Effector CD8-positive, alpha-beta T cell (primary cell): ENCODE data around the gene MRPS18A.
"Not testable (repeated sequence)": the region's sequence is repeated elsewhere in the genome, so short reads cannot be mapped to it uniquely, and the experiment has no call there.

Source experiments
- DNase-seq: peaks from one replicate; lab custom pipeline; 2025; lab: John Stamatoyannopoulos, UW

The MRPS18A gene

DNA sequence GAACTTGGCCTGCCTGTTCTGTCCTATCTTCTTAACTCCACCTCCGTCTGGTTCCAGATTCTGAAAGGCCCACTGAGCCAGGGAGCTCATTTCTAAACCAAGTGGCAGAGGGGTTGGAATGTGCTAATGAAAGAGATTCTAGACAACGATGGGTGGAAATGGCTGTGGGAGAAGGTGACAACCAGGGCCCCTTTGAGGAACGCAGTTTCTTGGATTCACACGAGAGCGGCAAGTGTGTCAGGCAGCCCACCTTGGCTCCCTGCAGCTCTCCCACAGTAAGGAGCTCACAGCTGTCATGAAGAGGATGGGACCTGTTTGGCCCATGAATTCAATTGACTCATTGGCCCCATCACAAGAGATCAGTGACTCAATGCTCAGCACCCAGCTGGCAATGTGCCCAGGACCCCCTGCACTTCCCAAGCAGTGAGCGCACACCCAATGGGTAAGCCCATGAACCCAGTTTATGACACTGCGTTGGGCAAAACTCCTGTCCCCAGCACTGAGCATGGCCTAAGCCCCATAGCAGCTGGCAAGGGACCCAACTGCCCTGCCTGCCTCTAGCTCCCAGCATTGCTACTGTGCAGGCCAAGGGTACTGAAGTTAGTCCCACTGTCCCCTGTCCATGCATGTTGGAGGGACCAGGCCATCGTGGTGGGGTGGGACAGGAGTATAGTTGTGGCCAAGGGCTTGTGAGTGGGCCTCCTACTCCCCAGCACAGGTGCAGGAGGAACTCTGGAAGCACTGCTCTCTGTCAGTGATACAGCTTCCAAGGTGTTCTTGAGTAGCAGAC, 16.4 kb downstream of the MRPS18A start:
- no peak for DNase-seq

DNA sequence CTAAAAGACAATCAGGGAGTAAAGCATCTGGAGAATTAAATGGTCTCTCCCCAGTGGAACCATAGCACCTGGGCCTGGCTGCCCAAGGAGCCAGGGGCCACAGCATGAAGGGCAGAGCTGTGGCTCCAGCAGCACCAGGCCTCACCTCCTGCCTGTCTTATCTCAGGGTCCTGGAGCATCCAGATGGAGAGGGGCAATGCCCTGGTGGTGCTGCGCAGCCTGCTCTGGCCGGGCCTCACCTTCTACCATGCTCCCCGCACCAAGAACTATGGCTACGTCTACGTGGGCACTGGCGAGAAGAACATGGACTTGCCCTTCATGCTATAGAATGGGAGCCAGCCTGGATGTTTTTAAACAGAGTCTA, 17.0 kb downstream of the MRPS18A start:
- no peak for DNase-seq

DNA sequence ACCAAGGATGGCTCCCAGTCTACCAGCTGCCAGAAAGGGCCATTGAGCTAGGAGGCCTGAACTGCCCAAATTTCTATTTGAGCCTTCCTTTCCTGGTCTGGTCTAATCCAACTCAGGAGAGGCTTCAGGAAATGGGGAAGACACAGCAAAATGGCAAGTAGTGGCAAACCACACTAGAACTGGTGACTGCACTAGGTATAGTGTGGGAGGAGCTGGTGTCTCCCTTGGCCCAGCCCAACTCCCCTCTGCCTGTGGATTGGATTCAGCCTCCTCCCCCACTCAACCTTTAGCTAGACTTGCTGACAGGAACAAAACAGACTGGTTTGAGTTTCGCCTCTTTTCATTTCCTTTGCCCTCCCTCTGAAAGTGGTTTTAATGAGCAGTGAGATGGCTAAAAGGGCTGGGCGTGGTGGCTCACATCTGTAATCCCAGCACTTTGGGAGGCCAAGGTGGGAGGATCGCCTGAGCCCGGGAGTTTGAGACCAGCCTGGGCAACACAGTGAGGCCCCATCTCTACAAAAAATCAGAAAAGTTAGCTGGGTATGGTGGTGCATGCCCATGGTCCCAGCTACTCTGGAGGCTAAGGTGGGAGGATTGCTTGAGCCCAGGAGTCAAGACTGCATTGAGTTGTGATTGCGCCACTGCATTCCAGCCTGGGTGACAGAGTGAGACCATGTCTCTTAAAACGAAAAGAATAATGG, 17.5 kb downstream of the MRPS18A start:
- no peak for DNase-seq

DNA sequence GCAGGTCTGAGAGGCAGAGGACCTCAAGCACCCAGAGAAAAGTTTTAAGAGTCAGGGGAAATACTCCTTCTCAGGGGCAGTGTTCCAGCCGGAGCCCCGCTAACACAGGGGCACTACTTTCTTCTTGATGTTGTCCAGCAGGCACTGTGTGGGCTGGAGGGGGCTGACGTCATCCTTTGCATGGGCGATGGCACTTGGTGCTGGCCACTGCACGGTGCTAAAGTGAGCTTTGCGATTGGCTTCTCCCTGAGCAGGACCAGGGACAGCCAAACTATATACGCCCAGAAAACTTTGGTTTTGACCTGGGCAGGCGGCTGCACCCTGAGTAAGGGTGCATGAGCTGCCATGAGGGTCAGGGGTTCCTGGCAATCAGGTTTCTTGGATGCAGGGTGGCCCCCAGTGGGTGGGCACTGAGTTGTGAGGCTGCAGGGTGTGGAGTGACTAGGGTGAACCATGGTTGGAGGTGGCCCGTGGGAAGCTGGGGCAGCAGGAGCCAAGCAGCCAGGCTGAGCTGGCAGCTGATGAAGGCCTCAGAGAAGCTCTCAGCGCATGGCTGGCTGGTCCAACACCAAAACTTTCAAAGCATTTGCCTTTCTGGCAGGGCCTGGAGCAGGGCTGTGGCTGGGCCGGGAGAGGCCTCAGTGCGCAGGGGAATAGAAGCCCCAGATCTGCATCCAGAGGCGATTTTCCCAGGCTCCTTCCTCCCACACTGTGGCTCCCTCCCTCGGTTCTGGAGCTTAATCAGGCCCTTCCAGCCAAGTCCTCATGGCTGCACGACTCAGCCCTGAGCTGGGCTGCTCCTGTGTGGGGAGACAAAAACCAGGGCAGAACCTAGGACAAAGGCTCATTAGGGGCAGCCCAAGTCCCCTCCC, 18.3 kb downstream of the MRPS18A start:
- no peak for DNase-seq

DNA sequence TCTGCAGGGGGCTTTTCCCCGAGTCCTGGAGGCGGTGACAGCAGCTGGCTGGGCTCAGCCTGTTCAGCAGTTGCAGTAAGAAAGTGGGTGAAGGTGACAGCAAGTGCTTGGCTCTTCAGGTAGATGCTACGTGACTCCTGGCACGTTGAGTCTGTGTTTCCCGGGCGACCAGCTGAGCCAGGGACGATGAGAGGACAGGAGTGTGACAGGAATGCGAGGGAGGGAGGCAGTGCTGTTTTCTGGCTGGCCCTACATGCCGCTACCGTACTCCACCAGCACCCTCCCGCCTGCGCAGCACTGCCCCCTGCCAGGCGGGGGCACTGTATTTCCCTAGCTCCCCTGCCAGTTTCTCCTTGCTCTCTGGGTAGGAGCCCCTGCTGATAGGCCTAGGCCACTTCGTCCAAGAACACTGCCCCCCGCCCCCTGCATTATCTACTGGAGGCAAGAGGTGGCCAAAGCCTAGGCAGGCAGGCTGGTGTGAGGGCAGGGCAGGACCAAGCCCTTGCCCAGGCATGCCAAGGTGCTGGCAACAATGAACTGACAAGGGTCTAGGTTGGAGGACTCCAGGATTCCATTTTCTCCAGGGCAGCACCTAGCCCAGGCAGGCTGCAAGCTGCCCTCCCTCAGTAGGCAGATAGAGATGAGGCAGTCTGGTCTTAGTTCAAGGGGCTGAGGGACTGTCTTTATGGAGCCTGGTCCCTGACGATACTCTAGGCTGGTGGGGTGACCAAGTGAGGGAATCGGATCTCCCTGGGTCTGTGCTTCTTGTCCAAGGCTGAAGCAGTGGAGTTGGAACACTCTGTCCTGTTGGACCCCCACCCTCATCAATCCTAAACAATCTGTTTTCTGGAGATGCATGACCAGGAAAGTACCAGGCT, 19.2 kb downstream of the MRPS18A start:
- no peak for DNase-seq

DNA sequence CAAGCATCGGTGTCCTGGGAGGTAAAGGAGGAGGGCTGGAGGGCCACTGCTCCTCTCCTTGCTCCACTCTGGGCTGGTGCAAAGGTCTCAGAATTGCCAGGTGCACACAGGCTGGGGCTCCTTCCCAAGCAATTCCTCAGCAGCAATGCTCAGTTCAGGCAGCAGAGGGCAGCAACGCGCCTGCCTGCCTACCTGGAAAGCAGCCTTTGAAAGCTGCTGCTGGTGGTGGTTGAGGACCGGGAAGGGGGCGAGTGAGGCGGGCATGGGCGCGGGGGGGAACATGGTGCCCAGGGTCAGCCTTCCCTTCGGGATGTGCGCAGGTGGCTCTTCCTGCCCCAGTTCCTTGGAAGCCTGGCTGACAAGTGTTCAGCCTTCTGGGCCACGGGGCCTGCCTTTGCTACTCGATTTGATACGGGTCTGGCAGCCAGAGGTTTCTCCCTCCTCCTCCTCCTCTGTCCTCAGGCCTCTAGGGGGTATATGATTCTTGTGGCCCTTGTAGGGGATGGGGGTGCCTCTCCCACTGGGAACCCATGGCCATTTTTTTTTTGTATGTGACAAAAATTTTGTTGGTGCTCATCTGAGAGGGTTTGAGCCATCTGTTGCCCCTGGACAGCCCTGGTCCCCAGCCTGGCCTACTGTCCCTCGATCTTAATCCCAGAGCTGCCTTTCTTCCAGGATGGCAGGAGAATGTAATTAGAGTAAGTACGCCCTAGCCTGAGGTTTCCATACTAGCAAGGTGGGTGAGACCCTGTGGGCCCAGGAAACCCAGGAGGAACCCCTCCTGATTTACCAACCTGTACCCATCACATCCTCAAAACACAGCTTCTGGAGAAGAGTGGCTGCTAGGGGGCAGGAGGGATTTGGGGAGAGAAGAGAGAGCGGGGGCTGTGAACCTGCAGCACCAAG, 20.1 kb downstream of the MRPS18A start:
- DNase-seq, result peak; percentile 70

DNA sequence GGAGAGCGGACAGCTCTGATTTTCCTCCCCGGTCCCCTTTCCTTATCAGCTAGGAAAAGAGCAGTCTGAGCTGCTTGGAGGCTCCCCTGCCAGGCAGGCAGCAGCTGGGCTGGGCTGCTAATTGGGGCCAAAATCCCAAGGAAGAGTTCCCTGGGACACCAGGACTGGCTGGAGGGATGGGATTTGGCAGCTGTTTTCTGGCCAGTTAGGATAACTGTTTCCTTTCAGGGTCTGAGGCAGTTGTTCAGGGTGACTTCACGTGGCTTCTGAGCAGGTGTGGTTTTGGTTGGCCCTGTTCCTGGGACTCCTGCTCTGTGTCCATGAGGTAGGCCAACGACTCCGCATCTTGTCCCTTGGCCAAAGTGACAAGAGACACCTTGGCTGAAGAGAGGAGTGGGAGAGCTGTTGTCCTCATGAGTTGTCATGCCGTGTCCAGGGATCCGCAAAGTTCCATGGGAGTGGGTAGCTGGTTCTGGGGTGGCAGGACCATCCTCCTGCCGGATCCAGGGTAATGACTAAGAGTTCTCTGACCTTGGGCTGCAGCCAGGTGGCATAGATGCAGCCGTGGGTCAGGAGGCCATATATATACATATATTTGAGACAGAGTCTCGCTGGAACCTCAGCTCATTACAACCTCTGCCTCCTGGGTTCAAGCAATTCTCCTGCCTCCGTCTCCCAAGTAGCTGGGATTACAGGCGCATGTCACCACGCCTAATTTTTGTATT, 21.2 kb downstream of the MRPS18A start:
- DNase-seq, result no peak

DNA sequence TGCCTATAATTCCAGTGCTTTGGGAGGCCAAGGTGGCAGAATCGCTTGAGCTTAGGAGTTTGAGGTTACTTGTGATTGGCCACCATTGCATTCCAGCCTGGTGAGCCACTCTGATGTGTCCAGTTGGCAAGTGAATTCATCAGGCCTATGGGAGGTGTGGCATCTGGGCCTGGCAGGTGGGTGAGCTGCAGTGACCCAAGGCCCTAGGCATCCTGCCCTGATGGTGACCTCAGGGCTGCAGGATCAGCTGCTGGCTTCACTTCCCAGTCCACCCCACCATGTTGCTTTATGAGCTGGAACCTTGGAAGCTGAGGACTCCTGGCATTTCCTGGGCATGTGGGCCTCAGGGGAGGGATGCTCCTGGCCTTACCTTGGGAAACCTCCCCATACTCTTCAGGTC, 22.2 kb downstream of the MRPS18A start:
- DNase-seq, result no peak

DNA sequence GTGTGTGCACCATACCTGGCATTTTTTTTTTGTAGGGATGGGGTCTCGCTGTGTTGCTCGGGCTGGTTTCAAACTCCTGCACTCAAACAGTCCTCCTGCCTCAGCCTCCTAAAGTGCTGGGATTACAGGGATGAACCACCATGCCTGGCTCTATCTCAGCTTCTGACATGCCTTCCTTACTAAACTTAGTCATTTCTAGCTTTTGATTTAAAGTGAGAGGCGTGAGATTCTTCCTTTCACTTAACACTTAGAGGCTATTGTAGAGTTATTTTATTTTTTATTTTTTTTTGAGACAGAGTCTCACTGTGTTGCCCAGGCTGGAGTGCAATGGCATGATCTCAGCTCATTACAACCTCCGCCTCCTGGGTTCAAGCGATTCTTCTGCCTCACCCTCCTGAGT, 24.6 kb downstream of the MRPS18A start:
- not testable (repeated sequence) for DNase-seq

DNA sequence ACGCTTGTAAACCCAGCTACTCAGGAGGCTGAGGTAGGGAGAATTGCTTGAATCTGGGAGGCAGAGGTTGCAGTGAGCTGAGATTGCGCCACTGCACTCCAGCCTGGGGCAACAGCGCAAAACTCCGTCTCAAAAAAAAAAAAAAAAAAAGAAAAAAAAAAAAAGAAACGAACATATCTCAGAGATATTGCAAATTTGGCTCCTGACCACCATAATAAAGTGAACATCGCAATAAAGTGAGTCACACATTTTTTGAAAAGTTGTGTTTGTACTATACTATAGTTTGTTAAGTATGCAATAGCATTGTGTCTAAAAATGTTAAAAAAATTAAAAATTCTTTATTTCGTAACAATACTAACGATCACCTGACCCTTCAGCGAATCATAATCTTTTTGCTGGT, 29.4 kb downstream of the MRPS18A start:
- no peak for DNase-seq

DNA sequence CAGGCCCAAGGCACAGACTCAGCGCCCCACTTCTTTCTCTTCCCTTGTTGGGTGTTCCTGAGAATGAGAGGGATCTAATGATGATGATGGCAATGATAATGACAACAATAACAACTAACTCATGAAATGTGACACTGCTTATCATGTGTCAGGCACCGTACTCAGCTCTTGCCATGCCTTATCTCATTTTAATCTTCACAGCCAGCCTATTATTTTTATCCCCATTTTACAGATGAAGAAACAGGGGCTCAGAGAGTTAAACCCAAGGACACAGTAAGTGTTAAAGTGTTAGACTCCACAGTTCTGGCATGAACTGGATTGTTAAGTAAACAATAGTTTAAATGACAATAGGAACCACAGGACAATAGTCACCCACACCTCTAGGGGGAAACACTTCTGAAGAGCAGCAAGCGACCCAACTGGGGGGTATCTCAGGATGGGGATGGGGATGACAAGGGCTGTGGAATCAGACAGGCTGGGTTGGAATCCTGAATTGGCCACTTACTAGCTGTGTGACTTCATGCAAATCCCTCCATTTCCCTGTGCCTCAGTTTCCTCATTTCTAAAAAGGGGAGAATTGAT, 30.3 kb downstream of the MRPS18A start:
- DNase-seq, result no peak

DNA sequence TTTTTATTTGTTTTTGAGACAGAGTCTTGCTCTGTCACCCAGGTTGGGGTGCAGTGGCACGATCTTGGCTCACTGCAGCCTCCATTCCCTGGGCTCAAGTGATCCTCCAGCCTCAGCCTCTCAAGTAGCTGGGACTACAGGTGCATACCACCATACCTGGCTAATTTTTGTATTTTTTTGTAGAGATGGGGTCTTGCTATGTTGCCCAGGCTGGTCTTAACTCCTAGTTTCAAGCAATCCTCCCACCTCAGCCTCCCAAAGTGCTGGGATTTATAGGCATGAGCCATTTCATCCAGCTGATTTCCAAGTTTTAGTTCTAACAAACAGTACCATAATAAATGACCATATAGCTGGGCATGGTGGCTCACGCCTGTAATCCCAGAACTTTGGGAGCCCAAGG, 34.8 kb downstream of the MRPS18A start:
- not testable (repeated sequence) for DNase-seq

DNA sequence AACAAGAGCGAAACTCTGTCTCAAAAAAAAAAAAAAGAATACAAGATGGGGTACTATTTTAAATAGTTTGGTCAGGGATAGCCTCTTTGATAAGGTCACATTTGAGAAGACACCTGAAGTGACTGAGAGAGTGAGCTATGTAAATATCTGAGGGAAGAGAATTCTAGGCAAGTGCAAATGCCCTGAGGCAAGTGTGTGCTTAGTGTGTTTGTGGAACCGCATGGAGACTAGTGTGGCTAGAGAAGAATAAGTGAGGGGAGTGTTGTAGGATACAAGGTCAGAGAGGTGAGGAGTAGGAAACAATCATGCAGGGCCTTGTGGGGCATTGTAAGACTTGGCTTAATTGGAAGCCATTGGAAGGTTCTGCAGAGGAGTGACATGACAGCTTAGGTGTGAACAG, 39.3 kb downstream of the MRPS18A start:
- no peak for DNase-seq

DNA sequence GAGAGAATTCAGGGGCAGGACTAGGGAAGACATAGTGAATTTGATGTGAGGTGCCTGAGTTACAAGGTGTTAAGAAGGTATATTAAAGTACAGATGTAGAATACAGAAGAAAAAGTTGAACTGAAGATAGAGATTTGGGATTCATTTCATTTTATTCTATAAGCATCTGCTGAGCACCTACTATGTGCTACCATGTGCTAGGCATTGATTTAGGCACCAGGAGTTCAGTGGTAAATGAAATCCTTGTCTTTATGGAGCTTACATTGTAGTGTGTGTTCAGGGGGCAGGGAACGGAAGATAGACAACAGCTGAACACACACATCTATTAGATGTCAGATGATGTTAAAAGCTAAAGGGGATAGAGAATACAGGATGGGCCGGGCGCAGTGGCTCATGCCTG, 40.0 kb downstream of the MRPS18A start:
- no peak for DNase-seq

DNA sequence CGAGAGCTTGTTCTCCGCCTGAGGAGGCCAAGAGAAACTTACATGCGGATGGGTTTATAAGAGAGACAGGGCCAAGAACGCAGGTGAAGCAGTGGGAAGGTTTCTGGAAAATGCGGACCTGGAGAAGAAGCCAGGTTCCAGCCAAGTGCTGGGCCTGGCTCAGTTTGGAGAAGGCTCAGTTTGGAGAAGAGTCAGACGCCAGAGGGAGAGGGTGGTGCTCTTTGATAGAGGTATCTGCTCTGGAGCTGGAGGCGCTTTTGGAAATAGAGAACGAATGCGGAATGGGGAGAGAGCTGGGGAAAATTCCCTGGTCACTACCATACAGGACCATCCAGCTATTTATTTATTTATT, 42.0 kb downstream of the MRPS18A start:
- no peak for DNase-seq

DNA sequence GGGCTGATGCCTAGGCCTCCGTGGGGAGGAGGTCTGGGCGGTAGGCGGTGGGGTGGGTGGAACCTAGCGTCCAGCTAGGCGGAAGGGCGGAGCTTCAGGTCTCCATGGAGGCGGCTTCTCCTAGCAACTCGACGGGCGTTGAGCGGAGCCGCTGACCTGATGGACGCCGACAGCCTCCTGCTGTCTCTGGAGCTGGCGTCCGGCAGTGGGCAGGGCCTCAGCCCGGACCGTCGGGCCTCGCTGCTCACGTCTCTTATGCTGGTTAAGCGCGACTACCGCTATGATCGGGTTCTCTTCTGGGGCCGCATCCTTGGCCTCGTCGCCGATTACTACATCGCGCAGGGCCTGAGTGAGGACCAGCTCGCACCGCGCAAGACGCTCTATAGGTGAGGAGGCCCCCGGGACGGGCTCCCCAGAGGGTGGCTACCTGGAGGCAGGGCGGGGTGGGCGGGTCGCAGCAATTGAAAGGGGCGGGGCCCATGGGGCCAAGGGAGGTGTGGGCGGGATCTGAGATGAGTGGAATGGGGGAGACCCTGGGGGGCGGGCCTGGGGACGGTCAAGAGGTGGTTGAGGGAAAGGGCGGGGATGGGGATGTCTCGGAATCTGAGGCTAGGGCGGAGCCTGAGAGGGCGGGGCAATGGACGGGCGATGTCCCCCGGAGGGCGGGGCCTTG, 42.5 kb downstream of the MRPS18A start, which contains the start of gene RSPH9:
TSS of gene RSPH9 (plus strand) at position 97 of the 673 bp plus-strand sequence. CDS start at position 160, 63 bp downstream.
- DNase-seq, result peak; percentile 64

DNA sequence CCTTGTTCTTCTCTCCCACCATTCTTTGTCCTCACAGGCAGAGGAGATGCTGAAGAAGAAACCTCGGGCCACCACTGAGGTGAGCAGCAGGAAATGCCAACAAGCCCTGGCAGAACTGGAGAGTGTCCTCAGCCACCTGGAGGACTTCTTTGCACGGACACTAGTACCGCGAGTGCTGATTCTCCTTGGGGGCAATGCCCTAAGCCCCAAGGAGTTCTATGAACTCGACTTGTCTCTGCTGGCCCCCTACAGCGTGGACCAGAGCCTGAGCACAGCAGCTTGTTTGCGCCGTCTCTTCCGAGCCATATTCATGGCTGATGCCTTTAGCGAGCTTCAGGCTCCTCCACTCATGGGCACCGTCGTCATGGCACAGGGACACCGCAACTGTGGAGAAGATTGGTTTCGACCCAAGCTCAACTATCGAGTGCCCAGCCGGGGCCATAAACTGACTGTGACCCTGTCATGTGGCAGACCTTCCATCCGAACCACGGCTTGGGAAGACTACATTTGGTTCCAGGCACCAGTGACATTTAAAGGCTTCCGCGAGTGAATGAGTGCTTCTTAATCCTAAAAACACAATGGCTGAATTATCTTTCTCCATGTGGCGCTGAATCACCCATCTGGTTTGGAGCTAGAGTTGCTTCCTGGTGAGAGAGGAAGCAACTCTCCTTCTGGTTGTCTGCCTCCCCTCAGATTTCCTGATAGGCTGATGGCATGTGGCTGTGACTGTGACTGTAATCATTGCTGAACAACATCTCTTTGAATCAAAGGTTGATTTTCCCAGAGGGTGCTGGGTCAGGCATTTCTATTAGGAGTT, 47.4 kb downstream of the MRPS18A start:
- no peak for DNase-seq

DNA sequence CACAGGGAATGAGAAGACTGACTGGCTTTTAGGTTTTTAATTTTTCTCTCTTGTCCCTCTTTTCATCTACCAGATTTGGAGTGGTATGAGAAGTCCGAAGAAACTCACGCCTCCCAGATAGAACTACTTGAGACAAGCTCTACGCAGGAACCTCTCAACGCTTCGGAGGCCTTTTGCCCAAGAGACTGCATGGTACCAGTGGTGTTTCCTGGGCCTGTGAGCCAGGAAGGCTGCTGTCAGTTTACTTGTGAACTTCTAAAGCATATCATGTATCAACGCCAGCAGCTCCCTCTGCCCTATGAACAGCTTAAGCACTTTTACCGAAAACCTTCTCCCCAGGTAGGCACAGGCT, 51.3 kb downstream of the MRPS18A start:
- DNase-seq, result no peak
